GM12878 (cell line): ENCODE data around the gene MCCD1. TPM values are rescaled to one million over a fixed set of nuclear protein-coding genes. Genes with fewer than 3 reads are reported as not detected.
A peak's percentile ranks its signal among the peaks of the same experiment; 100 is the strongest.

Source experiments
- JUNB ChIP-seq: IDR thresholded peaks from 2 replicates; pipeline ENCODE4 v1.6.1; 2016; ENCODE audit warnings: antibody characterized with exemption, mild to moderate bottlenecking
- KLF5 ChIP-seq: fragments of 450-650 bp; IDR thresholded peaks from 2 replicates; pipeline ENCODE4 v1.6.1; 2014; ENCODE audit warnings: mild to moderate bottlenecking; ENCODE audit not compliant: partially characterized antibody
- NBN ChIP-seq: fragments of 450-650 bp; IDR thresholded peaks from 2 replicates; pipeline ENCODE4 v1.6.1; 2016
- NFXL1 ChIP-seq: fragments of 450-650 bp; IDR thresholded peaks from 2 replicates; pipeline ENCODE4 v1.6.1; 2017; ENCODE audit warnings: antibody characterized with exemption, mild to moderate bottlenecking, borderline replicate concordance
- PML ChIP-seq: IDR thresholded peaks from 2 replicates; pipeline ENCODE4 v1.6.1; 2012; ENCODE audit warnings: low read length, inconsistent platforms
- RFX5 ChIP-seq: IDR thresholded peaks from 2 replicates; pipeline ENCODE4 v1.6.1; 2011; ENCODE audit warnings: low read depth, low read length, improper control_type of control experiment
- RUNX3 ChIP-seq: IDR thresholded peaks from 2 replicates; pipeline ENCODE4 v1.6.1; 2012; ENCODE audit warnings: low read length, inconsistent platforms
- polyA plus RNA-seq, 11 experiments: library from polyadenylated mRNA; depleted of rRNA in 4 of 11; unstranded in 6 of 11; stranded (reverse) in 5 of 11; fragments of >200 nt; fragmentation: Nextera tagmentation in 4 of 11; fragmentation: Illumina TruSeq in 1 of 11; extraction: Ambion mirVana in 4 of 11; extraction: Trizol in 1 of 11; gene quantifications; 1 replicate in 1 of 11; 2 replicates in 10 of 11; pipeline versions ENCODE4 v1.2.1 to v1.2.3, GENCODE V29; 2011 to 2016; ENCODE audit warnings: inconsistent platforms in 2 of 11, missing spikeins in 2 of 11, low read depth in 1 of 11
- total RNA-seq, 4 experiments: library from RNA; depleted of rRNA in 3 of 4; stranded (reverse); fragments of >200 nt in 3 of 4; fragmentation: Illumina TruSeq in 1 of 4; extraction: Trizol in 1 of 4; gene quantifications; 2 replicates each; pipeline versions ENCODE4 v1.2.1 to v1.2.3, GENCODE V29; 2013 to 2021
- TF ChIP-seq, protein P1 (sequence below), 3 experiments: IDR thresholded peaks in 2 of 3; conservative IDR thresholded peaks in 1 of 3; 2 replicates each; pipeline ENCODE4 v1.5.1; 2011; ENCODE audit warnings: low read depth in 3 of 3, low read length in 3 of 3, mild to moderate bottlenecking in 3 of 3, control low read depth in 2 of 3, moderate library complexity in 2 of 3, inconsistent platforms in 1 of 3, mixed read lengths in 1 of 3; ENCODE audit not compliant: control insufficient read depth in 2 of 3, insufficient read depth in 1 of 3; ENCODE audit errors: extremely low read depth in 1 of 3
- TF ChIP-seq, protein P2 (sequence below): fragments of 450-650 bp; IDR thresholded peaks from 2 replicates; pipeline ENCODE4 v1.6.1; 2017; ENCODE audit warnings: antibody characterized with exemption, mild to moderate bottlenecking, moderate library complexity

The MCCD1 gene
- total and polyA plus RNA-seq, 10 of the 15 experiments (the other 5 are each of a cell fraction or from before 2014, with no cell fraction given), result not detected

DNA sequence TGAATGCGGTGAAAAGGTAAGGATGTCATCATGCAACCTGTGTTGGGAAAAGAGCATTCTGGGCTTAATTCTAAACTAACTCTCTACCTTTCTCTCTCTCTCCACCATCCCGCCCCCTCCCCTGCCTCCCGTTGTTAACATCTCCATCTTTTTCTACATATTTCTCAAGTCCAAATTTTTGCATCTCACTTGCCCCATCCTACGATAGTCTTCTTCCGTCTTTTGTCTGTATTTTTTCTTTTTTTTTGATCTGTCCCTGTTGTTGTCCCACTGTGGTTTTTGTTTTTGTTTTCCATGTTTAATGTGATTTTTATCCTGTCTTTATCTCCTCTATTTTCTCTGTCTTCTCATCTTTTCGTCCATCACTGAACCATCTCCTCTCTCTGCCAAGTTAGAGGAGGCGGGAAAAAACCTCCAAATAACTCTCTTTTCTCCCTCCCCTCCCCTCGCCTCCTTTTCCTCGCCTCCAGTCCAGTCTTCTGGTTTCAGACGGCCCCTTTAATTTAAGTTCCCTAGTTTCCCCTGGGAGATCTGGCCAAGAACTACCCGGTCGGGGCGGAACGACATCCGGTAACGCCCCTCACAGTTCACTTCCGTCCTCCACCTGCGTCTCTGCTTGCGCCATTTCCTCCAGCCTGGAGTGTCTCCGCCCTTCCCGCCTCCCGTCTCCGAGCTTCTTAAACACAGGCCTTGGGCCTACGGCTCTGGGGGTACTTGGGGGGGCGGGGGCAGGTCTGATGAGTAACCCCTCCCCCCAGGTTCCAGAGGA lies 18.4 kb downstream of the MCCD1 start, which contains the start of gene NFKBIL1 (continued):
- TF ChIP-seq NBN, result 0 out of 2 replicates have a peak, but pooled peaks have one; percentile 59
- TF ChIP-seq, protein P1, sequence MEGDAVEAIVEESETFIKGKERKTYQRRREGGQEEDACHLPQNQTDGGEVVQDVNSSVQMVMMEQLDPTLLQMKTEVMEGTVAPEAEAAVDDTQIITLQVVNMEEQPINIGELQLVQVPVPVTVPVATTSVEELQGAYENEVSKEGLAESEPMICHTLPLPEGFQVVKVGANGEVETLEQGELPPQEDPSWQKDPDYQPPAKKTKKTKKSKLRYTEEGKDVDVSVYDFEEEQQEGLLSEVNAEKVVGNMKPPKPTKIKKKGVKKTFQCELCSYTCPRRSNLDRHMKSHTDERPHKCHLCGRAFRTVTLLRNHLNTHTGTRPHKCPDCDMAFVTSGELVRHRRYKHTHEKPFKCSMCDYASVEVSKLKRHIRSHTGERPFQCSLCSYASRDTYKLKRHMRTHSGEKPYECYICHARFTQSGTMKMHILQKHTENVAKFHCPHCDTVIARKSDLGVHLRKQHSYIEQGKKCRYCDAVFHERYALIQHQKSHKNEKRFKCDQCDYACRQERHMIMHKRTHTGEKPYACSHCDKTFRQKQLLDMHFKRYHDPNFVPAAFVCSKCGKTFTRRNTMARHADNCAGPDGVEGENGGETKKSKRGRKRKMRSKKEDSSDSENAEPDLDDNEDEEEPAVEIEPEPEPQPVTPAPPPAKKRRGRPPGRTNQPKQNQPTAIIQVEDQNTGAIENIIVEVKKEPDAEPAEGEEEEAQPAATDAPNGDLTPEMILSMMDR (IDR thresholded peaks at IDR 0.05 in 2 of 3, conservative IDR thresholded peaks at IDR 0.05 in 1 of 3; ENCODE audit: control insufficient read depth in 2 of 3, extremely low read depth in 1 of 3, insufficient read depth in 1 of 3, low read depth in 3 of 3, low read length in 3 of 3), result no peak
- peak; percentile 43 for TF ChIP-seq KLF5
- no peak; the same call in 1 of the 2 replicates for TF ChIP-seq PML
- TF ChIP-seq JUNB, result no peak
- TF ChIP-seq, protein P2, sequence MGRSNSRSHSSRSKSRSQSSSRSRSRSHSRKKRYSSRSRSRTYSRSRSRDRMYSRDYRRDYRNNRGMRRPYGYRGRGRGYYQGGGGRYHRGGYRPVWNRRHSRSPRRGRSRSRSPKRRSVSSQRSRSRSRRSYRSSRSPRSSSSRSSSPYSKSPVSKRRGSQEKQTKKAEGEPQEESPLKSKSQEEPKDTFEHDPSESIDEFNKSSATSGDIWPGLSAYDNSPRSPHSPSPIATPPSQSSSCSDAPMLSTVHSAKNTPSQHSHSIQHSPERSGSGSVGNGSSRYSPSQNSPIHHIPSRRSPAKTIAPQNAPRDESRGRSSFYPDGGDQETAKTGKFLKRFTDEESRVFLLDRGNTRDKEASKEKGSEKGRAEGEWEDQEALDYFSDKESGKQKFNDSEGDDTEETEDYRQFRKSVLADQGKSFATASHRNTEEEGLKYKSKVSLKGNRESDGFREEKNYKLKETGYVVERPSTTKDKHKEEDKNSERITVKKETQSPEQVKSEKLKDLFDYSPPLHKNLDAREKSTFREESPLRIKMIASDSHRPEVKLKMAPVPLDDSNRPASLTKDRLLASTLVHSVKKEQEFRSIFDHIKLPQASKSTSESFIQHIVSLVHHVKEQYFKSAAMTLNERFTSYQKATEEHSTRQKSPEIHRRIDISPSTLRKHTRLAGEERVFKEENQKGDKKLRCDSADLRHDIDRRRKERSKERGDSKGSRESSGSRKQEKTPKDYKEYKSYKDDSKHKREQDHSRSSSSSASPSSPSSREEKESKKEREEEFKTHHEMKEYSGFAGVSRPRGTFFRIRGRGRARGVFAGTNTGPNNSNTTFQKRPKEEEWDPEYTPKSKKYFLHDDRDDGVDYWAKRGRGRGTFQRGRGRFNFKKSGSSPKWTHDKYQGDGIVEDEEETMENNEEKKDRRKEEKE, result no peak
- no peak for TF ChIP-seq NFXL1
- no peak for TF ChIP-seq RFX5
- TF ChIP-seq RUNX3, result peak; percentile 62
